MM.1S (cell line): ENCODE measurements around the gene PKIG.

ENCODE experiments used
- EZH2 ChIP-seq: fragments of 300-600 bp; sonication (generic); optimal IDR thresholded peaks from 2 replicates; pipeline ENCODE3; 2017; ENCODE audit warnings: low read depth, mild to moderate bottlenecking, antibody characterized with exemption, low read length, mixed read lengths
- TF ChIP-seq, protein P1 (sequence below): fragments of 300-600 bp; sonication (generic); IDR thresholded peaks from 2 replicates; pipeline ENCODE4 v1.5.1; 2016; ENCODE audit warnings: antibody characterized with exemption, low read length, mixed read lengths

DNA sequence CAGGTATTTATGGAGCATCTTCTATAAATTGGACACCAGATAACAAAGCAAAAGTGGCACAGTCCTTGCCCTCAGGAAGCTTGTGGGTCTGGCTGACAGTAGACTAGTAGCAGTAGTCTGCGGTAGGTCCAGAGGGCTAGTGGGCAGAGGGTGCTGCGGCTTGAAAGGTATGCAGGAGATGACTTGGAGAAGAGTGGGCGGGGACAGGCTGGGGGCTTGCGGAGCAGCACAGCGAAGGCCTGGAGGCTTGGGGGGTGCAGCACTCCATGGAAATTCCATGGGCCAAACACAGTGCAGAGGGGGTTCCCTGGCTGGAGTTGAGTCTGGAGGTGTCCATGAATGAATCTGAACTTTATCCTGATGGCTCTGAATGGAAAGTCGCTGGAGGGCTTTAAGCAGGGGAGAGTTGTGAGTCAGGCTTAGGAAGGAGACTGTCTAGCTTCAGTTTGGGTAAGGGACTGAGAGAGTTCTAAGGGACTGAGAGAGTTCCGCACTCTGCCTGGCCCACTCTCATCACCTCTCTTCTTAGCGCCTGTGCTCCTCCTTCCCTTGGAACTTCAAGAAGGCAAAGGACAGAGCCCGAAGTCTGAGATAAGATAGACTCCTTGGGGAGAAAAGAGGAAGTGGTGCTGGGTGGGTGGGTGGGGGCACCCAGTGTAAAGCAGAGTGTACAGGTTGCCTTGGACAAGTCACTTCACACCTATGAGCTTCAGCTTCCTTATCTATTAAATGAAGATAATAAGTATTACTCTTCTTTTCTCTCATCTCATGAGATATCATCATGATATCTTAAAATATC, 8.8 kb downstream of the PKIG start:
- TF ChIP-seq, protein P1, sequence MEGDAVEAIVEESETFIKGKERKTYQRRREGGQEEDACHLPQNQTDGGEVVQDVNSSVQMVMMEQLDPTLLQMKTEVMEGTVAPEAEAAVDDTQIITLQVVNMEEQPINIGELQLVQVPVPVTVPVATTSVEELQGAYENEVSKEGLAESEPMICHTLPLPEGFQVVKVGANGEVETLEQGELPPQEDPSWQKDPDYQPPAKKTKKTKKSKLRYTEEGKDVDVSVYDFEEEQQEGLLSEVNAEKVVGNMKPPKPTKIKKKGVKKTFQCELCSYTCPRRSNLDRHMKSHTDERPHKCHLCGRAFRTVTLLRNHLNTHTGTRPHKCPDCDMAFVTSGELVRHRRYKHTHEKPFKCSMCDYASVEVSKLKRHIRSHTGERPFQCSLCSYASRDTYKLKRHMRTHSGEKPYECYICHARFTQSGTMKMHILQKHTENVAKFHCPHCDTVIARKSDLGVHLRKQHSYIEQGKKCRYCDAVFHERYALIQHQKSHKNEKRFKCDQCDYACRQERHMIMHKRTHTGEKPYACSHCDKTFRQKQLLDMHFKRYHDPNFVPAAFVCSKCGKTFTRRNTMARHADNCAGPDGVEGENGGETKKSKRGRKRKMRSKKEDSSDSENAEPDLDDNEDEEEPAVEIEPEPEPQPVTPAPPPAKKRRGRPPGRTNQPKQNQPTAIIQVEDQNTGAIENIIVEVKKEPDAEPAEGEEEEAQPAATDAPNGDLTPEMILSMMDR = no peak
- TF ChIP-seq EZH2 = no peak
